RKO (cell line): ENCODE results near the gene HSD17B11.
"Not testable (repeated sequence)": the region's sequence is repeated elsewhere in the genome, so short reads cannot be mapped to it uniquely, and the experiment has no call there.

Experiments used
- DNase-seq: peaks from one replicate; pipeline ENCODE4 v3.0.0-alpha.2; 2016; ENCODE audit warnings: low spot score

Gene HSD17B11

GRCh38 chr4:87405211-87405820, 14.3 kb upstream of the HSD17B11 start:
- no peak for DNase-seq

- DNase-seq: not testable (repeated sequence)
These were observed 12.7 kb upstream of the HSD17B11 start for GRCh38 chr4:87403732-87404131.

- no peak for DNase-seq
These were observed 9.0 kb upstream of the HSD17B11 start for GRCh38 chr4:87399954-87400353.

- no peak for DNase-seq
These were observed 8.2 kb upstream of the HSD17B11 start for GRCh38 chr4:87399148-87399547.

- DNase-seq: not testable (repeated sequence)
These were observed 4.9 kb upstream of the HSD17B11 start for GRCh38 chr4:87395851-87396250.

DNA sequence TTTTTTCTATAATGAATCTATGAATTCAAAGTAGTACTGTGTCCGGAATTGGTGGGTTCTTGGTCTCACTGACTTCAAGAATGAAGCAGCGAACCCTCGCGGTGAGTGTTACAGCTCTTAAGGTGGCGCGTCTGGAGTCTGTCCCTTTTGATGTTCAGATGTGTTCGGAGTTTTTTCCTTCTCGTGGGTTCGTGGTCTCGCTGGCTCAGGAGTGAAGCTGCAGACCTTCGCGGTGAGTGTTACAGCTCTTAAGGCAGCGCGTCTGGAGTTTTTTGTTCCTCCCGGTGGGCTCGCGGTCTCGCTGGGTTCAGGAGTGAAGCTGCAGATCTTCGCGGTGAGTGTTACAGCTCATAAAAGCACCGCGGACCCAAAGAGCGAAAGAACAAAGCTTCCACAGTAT, 4.1 kb upstream of the HSD17B11 start:
- DNase-seq: not testable (repeated sequence)

GRCh38 chr4:87392183-87392582, 1.2 kb upstream of the HSD17B11 start:
- no peak for DNase-seq

DNA sequence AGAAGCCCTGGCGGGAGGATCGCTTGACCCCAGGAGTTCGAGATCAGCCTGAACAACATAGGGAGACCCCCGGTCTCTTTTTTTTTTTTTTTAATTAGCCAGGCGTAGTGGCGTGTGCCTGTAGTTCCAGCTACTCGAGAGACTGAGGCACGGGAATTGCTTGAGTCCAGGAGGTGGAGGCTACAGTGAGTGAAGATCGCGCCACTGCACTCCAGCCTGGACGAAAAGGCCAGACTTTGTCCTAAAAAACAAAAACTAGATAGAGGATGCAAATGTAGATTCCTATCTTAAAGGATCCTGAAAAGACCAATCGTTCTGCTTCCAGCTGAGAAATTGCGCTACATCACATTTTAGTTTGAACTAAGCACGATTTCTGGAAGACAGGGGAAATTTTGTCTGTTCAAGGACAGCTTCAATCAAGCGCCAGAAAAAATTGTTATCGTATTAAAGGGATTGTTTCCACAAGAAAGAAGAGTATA, 627 bp upstream of the HSD17B11 start:
- DNase-seq: no peak

DNA sequence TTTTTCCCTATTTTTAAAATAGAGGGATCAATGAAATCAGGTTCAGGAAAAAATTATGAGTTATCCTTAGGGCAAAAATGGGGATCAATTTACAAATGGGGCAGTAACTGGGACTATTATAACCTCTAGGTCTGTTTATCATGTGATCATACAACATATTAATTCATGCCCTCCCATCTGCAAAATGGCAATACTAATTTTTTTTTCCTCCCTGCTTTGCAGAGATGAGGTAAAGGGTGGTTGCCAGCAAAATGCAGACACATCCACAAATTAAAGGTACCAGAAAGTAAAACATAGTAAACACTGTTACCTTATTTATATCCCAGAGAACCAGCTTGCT, 467 bp downstream of the HSD17B11 start:
- DNase-seq: peak; percentile 58

GRCh38 chr4:87390055-87390454, 933 bp downstream of the HSD17B11 start:
- DNase-seq: not testable (repeated sequence)

DNA sequence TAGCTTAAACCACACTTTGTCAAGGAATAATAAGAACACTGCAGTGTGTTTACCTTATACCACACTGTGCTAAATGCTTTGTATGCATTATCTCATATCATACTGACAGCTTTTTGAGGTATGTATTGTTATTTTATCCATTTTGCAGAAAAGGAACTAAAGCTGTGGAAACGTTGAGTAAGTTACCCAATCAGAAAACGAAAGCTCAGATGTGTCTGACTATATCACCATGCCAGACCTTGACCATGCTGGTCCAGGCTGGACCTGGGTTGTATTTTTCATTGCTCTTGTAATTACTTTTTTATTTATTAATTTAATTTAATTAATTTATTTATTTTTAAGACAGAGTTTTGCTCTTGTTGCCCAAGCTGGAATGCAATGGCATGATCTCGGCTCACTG, 2.1 kb downstream of the HSD17B11 start:
- DNase-seq: no peak

DNA sequence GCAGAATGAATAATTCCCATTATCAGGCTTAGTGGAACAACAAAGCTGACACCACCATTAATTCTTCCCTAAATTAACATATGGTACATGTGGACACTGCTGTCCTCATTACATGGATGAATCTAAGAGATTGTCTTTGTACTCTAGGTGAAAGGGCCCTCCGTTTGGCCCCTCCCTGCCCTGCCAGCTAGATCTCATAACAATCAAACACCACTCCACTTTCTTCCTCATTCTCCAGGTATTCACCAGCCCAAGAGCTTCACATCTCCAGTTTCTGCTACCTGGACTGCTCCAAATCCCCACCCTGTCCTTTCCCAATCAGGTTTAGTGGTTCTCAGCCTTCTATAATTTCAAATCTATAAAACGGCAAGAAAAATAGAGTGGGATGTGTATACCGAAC, 3.8 kb downstream of the HSD17B11 start:
- DNase-seq: no peak

GRCh38 chr4:87384466-87385132, 6.4 kb downstream of the HSD17B11 start:
- not testable (repeated sequence) for DNase-seq

- no peak for DNase-seq
These were observed 8.1 kb downstream of the HSD17B11 start for GRCh38 chr4:87382931-87383330.

GRCh38 chr4:87382116-87382515, 8.9 kb downstream of the HSD17B11 start:
- no peak for DNase-seq

DNA sequence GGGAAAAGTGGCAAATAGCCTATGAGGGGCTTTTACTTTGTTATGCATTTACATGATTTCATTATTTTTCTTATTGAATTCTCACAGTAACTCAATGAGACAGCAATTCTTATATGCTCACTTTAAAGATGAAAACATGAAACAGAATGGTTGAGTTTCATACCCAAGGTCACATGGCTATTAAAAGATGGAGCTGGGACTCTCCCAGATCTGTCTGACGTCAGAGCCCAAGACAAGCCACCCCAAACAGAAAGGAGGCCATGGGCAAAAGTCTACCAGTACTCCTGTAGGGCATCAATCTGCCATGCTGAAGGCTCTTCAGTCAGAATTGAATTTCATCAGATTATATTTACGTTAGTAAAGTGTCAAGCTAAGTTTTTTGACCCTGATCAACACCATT, 13.2 kb downstream of the HSD17B11 start:
- DNase-seq: no peak

- DNase-seq: peak; percentile 81
These were observed 15.2 kb downstream of the HSD17B11 start for GRCh38 chr4:87375719-87376291.

- no peak for DNase-seq
These were observed 20.9 kb downstream of the HSD17B11 start for GRCh38 chr4:87370068-87370467.

GRCh38 chr4:87366521-87367162, 24.3 kb downstream of the HSD17B11 start:
- no peak for DNase-seq

GRCh38 chr4:87365348-87365747, 25.6 kb downstream of the HSD17B11 start:
- DNase-seq: no peak

DNA sequence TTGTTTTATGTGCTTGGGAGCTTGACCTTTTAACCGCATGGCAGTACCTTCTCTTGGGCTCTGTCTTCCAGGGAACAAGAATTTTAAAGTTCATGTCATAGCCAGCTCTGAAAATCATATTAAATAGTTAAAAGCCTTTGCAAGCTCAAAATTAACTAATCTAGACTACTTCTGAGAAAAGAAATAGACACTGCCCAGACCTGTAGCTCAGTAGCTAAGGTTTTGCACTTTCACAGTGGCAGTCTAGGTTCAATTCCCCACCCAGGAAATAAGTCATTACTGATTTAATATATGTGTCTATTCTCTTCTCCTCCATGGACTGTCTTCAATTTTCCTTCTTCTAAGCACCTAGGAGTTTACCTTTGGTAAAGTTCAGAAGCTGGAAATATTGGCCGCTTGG, 27.4 kb downstream of the HSD17B11 start:
- no peak for DNase-seq

- DNase-seq: no peak
These were observed 30.6 kb downstream of the HSD17B11 start for GRCh38 chr4:87360338-87360935.

- no peak for DNase-seq
These were observed 31.7 kb downstream of the HSD17B11 start for GRCh38 chr4:87359258-87359657.
